Adrenal gland (tissue), 5 donors: ENCODE measurements around the gene SCARF1.

Source experiments
- POLR2A ChIP-seq, 2 donors: fragments of 450-650 bp; IDR thresholded peaks; one replicate each; pipeline ENCODE4 v1.6.1; 2017; ENCODE audit warnings: antibody characterized with exemption in 2 of 2, mild to moderate bottlenecking in 2 of 2, moderate library complexity in 1 of 2
- TF ChIP-seq, protein P1 (sequence below), 6 experiments: fragments of 450-650 bp in 4 of 6; fragments of 200-600 bp in 2 of 6; sonication (generic) in 1 of 6; IDR thresholded peaks; 1 replicate in 5 of 6; 2 replicates in 1 of 6; pipeline versions ENCODE4 v1.5.1 to v1.8.0; 2016 to 2021; ENCODE audit warnings: antibody characterized with exemption in 6 of 6, mild to moderate bottlenecking in 2 of 6, moderate library complexity in 1 of 6
- donor health status: DM: no; HTN: no; CAD: no.

DNA sequence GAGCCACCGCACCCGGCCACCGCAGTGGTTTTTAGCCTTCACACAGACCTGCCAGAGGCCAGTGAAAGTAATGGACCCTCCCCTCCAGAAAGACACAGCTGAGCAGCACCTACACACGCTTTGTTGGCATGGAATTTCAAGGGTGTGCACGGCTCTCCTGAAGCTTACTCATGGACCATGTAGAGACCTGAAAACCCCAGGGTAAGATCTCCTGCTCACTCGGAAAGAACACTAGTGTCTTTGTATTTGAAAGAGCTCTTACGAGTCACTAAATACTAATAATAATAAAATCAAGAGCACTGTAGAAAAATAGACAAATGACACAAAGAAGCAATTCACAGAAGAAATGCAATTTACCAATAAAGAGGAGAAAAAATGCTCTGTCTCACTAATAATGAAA is 36.9 kb downstream of the SCARF1 start:
- no peak for TF ChIP-seq POLR2A (IDR thresholded peaks at IDR 0.05)
- TF ChIP-seq, protein P1, sequence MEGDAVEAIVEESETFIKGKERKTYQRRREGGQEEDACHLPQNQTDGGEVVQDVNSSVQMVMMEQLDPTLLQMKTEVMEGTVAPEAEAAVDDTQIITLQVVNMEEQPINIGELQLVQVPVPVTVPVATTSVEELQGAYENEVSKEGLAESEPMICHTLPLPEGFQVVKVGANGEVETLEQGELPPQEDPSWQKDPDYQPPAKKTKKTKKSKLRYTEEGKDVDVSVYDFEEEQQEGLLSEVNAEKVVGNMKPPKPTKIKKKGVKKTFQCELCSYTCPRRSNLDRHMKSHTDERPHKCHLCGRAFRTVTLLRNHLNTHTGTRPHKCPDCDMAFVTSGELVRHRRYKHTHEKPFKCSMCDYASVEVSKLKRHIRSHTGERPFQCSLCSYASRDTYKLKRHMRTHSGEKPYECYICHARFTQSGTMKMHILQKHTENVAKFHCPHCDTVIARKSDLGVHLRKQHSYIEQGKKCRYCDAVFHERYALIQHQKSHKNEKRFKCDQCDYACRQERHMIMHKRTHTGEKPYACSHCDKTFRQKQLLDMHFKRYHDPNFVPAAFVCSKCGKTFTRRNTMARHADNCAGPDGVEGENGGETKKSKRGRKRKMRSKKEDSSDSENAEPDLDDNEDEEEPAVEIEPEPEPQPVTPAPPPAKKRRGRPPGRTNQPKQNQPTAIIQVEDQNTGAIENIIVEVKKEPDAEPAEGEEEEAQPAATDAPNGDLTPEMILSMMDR (IDR thresholded peaks at IDR 0.05): no peak
